Measurements from ENCODE around the gene TNS3. TPM values are rescaled to one million over a fixed set of nuclear protein-coding genes. Genes with fewer than 3 reads are reported as not detected.
A peak's percentile ranks its signal among the peaks of the same experiment; 100 is the strongest.

Gene TNS3
- total RNA-seq, 2 donors from 2014 or later, result 0.50 TPM; not detected in 1

- ATAC-seq, result no peak
- no peaks in the 10 kb centered on the region for H3K4me1 Mint-ChIP-seq (ENCODE audit: low read depth in 2 of 2)
- H3K36me3 Mint-ChIP-seq, result no peaks in the 10 kb centered on the region
- H3K9me3 Mint-ChIP-seq, result no peaks in the 10 kb centered on the region
- H3K27me3 Mint-ChIP-seq, result peaks cover 0 to 3% of the 10 kb centered on the region in 2 donors
- no peak for DNase-seq (ENCODE audit: low spot score)
- H3K27ac Mint-ChIP-seq, result no peak overlapping the region
- H3K4me3 Mint-ChIP-seq, result no peak overlapping the region
These were observed 194.4 kb downstream of the TNS3 start for GRCh38 chr7:47387506-47387905.

- H3K27me3 Mint-ChIP-seq, result peaks cover 0 to 3% of the 10 kb centered on the region in 2 donors
- no peak for ATAC-seq
- H3K36me3 Mint-ChIP-seq, result no peaks in the 10 kb centered on the region
- H3K27ac Mint-ChIP-seq, result no peak overlapping the region
- no peak for DNase-seq (ENCODE audit: low spot score)
- H3K9me3 Mint-ChIP-seq, result no peaks in the 10 kb centered on the region
- H3K4me1 Mint-ChIP-seq (ENCODE audit: low read depth in 2 of 2), result no peaks in the 10 kb centered on the region
- H3K4me3 Mint-ChIP-seq, result no peak overlapping the region
These were observed 195.6 kb downstream of the TNS3 start for GRCh38 chr7:47386273-47386835.

- Mint-ChIP-seq H3K27me3 (peaks cover 2 to 5% of the 10 kb centered on the region in 2 donors), H3K4me1 (ENCODE audit: low read depth in 2 of 2) (no peaks in the 10 kb centered on the region), H3K27ac (no peak overlapping the region), H3K36me3 (no peaks in the 10 kb centered on the region), H3K4me3 (no peak overlapping the region), H3K9me3 (no peaks in the 10 kb centered on the region)
- ATAC-seq, result no peak
- no peak for DNase-seq (ENCODE audit: low spot score)
These were observed 196.3 kb downstream of the TNS3 start for GRCh38 chr7:47385536-47386125.

GRCh38 chr7:47384755-47385535, 197.0 kb downstream of the TNS3 start:
- Mint-ChIP-seq H3K27me3 (peaks cover 6 to 8% of the 10 kb centered on the region in 2 donors), H3K4me1 (ENCODE audit: low read depth in 2 of 2) (no peaks in the 10 kb centered on the region), H3K27ac (no peak overlapping the region), H3K4me3 (no peak overlapping the region), H3K9me3 (no peaks in the 10 kb centered on the region), H3K36me3 (no peaks in the 10 kb centered on the region)
- DNase-seq (ENCODE audit: low spot score) (no peak), ATAC-seq (peak; percentile 21 to 44)

- Mint-ChIP-seq H3K36me3 (no peaks in the 10 kb centered on the region), H3K27ac (no peak overlapping the region), H3K4me1 (ENCODE audit: low read depth in 2 of 2) (no peaks in the 10 kb centered on the region), H3K9me3 (no peaks in the 10 kb centered on the region), H3K4me3 (no peak overlapping the region), H3K27me3 (peaks cover 6 to 8% of the 10 kb centered on the region in 2 donors)
- DNase-seq (ENCODE audit: low spot score) (no peak), ATAC-seq (no peak)
These were observed 198.0 kb downstream of the TNS3 start for GRCh38 chr7:47383696-47384445.

GRCh38 chr7:47383072-47383471, 198.8 kb downstream of the TNS3 start:
- H3K9me3 Mint-ChIP-seq, result no peaks in the 10 kb centered on the region
- no peak overlapping the region for H3K4me3 Mint-ChIP-seq
- ATAC-seq (no peak), DNase-seq (ENCODE audit: low spot score) (no peak)
- no peaks in the 10 kb centered on the region for H3K4me1 Mint-ChIP-seq (ENCODE audit: low read depth in 2 of 2)
- H3K27me3 Mint-ChIP-seq, result peaks cover 6 to 8% of the 10 kb centered on the region in 2 donors
- no peak overlapping the region for H3K27ac Mint-ChIP-seq
- no peaks in the 10 kb centered on the region for H3K36me3 Mint-ChIP-seq

- Mint-ChIP-seq H3K27me3 (peaks cover 6 to 10% of the 10 kb centered on the region in 2 donors), H3K36me3 (no peaks in the 10 kb centered on the region), H3K27ac (no peak overlapping the region), H3K4me1 (ENCODE audit: low read depth in 2 of 2) (no peaks in the 10 kb centered on the region), H3K4me3 (no peak overlapping the region), H3K9me3 (no peaks in the 10 kb centered on the region)
- ATAC-seq, result no peak
- DNase-seq (ENCODE audit: low spot score), result no peak
These were observed 199.7 kb downstream of the TNS3 start for GRCh38 chr7:47382200-47382599.

GRCh38 chr7:47381134-47381495, 200.8 kb downstream of the TNS3 start:
- Mint-ChIP-seq H3K9me3 (no peaks in the 10 kb centered on the region), H3K4me3 (no peak overlapping the region), H3K27me3 (peaks cover 6 to 10% of the 10 kb centered on the region in 2 donors), H3K4me1 (ENCODE audit: low read depth in 2 of 2) (no peaks in the 10 kb centered on the region), H3K27ac (no peak overlapping the region), H3K36me3 (no peaks in the 10 kb centered on the region)
- no peak for ATAC-seq
- no peak for DNase-seq (ENCODE audit: low spot score)

- no peaks in the 10 kb centered on the region for H3K9me3 Mint-ChIP-seq
- H3K27ac Mint-ChIP-seq, result no peak overlapping the region
- H3K36me3 Mint-ChIP-seq, result no peaks in the 10 kb centered on the region
- H3K4me3 Mint-ChIP-seq, result no peak overlapping the region
- no peak for DNase-seq (ENCODE audit: low spot score)
- no peak for ATAC-seq
- H3K4me1 Mint-ChIP-seq (ENCODE audit: low read depth in 2 of 2), result no peaks in the 10 kb centered on the region
- H3K27me3 Mint-ChIP-seq, result peaks cover 6 to 12% of the 10 kb centered on the region in 2 donors
These were observed 201.4 kb downstream of the TNS3 start for GRCh38 chr7:47380325-47381133.

- no peaks in the 10 kb centered on the region for H3K36me3 Mint-ChIP-seq
- no peaks in the 10 kb centered on the region for H3K9me3 Mint-ChIP-seq
- no peak overlapping the region for H3K4me3 Mint-ChIP-seq
- H3K27ac Mint-ChIP-seq, result no peak overlapping the region
- H3K4me1 Mint-ChIP-seq (ENCODE audit: low read depth in 2 of 2), result no peaks in the 10 kb centered on the region
- peaks cover 6 to 10% of the 10 kb centered on the region in 2 donors for H3K27me3 Mint-ChIP-seq
- DNase-seq (ENCODE audit: low spot score) (no peak), ATAC-seq (no peak)
These were observed 202.1 kb downstream of the TNS3 start for GRCh38 chr7:47379629-47380324.

- no peak for DNase-seq (ENCODE audit: low spot score)
- H3K9me3 Mint-ChIP-seq, result no peaks in the 10 kb centered on the region
- H3K27me3 Mint-ChIP-seq, result peaks cover 6 to 10% of the 10 kb centered on the region in 2 donors
- no peaks in the 10 kb centered on the region for H3K4me1 Mint-ChIP-seq (ENCODE audit: low read depth in 2 of 2)
- no peaks in the 10 kb centered on the region for H3K36me3 Mint-ChIP-seq
- H3K4me3 Mint-ChIP-seq, result no peak overlapping the region
- ATAC-seq, result no peak
- no peak overlapping the region for H3K27ac Mint-ChIP-seq
These were observed 203.0 kb downstream of the TNS3 start for GRCh38 chr7:47378728-47379395.

GRCh38 chr7:47377741-47378140, 204.2 kb downstream of the TNS3 start:
- Mint-ChIP-seq H3K27ac (no peak overlapping the region), H3K9me3 (no peaks in the 10 kb centered on the region), H3K36me3 (no peaks in the 10 kb centered on the region), H3K4me1 (ENCODE audit: low read depth in 2 of 2) (no peaks in the 10 kb centered on the region), H3K4me3 (no peak overlapping the region), H3K27me3 (peaks cover 6 to 10% of the 10 kb centered on the region in 2 donors)
- no peak for ATAC-seq
- no peak for DNase-seq (ENCODE audit: low spot score)

Data from natural killer cell treated with Interleukin-12 subunit alpha and Interleukin-12 subunit beta and Interleukin-15 and Interleukin-18, amount 100 ng/mL, for 72 hours (primary cell).